HepG2 (cell line): Measurements from ENCODE around the gene TECTB. TPM values are rescaled to one million over a fixed set of nuclear protein-coding genes. Genes with fewer than 3 reads are reported as not detected.

ENCODE experiments used
- ARID3A ChIP-seq: IDR thresholded peaks from 2 replicates; pipeline ENCODE4 v1.6.1; 2012; ENCODE audit warnings: low read depth, low read length, improper control_type of control experiment
- CHD2 ChIP-seq: IDR thresholded peaks from 2 replicates; pipeline ENCODE4 v1.6.1; 2011; ENCODE audit warnings: low read depth, low read length, improper control_type of control experiment
- NCOR1 ChIP-seq: fragments of 200-600 bp; sonication (generic); IDR thresholded peaks from 2 replicates; pipeline ENCODE4 v1.7.0; 2017; ENCODE audit warnings: antibody characterized with exemption, low read length, borderline replicate concordance
- NFIC ChIP-seq: IDR thresholded peaks from 2 replicates; pipeline ENCODE4 v1.6.1; 2012; ENCODE audit warnings: mild to moderate bottlenecking, low read length, inconsistent platforms
- RBFOX2 ChIP-seq: fragments of 200-400 bp; formaldehyde crosslinking; IDR thresholded peaks from 2 replicates; pipeline ENCODE4 v1.6.1; 2017; ENCODE audit warnings: low read depth, mild to moderate bottlenecking, low read length
- RFX3 ChIP-seq: IDR thresholded peaks from 2 replicates; pipeline ENCODE4 v1.6.1; 2016; ENCODE audit warnings: missing biosample characterization, missing genetic modification reagents
- RXRA ChIP-seq: sonication (generic); formaldehyde crosslinking; IDR thresholded peaks from 2 replicates; pipeline ENCODE4 v1.5.1; 2020; ENCODE audit warnings: missing genetic modification reagents
- SRSF4 ChIP-seq: fragments of 200-400 bp; formaldehyde crosslinking; IDR thresholded peaks from one replicate; pipeline ENCODE4 v1.6.1; 2018; ENCODE audit warnings: mild to moderate bottlenecking, low read depth, low read length, moderate library complexity; ENCODE audit not compliant: poor library complexity, severe bottlenecking
- USF2 ChIP-seq, 2 experiments: sonication (generic) in 1 of 2; formaldehyde crosslinking in 1 of 2; IDR thresholded peaks; 2 replicates each; pipeline versions ENCODE4 v1.5.1 to v1.6.1; 2011 to 2020; ENCODE audit warnings: borderline replicate concordance in 1 of 2, low read depth in 1 of 2, low read length in 1 of 2, mild to moderate bottlenecking in 1 of 2, missing genetic modification reagents in 1 of 2, moderate library complexity in 1 of 2
- ZBTB8A ChIP-seq: sonication (generic); formaldehyde crosslinking; IDR thresholded peaks from 2 replicates; pipeline ENCODE4 v1.4.0; 2020; ENCODE audit warnings: mild to moderate bottlenecking, low read depth, missing genetic modification reagents, borderline replicate concordance
- ZFY ChIP-seq: sonication (generic); formaldehyde crosslinking; IDR thresholded peaks from 2 replicates; pipeline ENCODE4 v1.4.0; 2020; ENCODE audit warnings: missing genetic modification reagents
- ZNF512 ChIP-seq: sonication (generic); formaldehyde crosslinking; IDR thresholded peaks from 2 replicates; pipeline ENCODE4 v1.4.0; 2020; ENCODE audit warnings: mild to moderate bottlenecking, missing genetic modification reagents
- ZNF749 ChIP-seq: sonication (generic); formaldehyde crosslinking; IDR thresholded peaks from 2 replicates; pipeline ENCODE4 v1.8.0; 2022; ENCODE audit warnings: mild to moderate bottlenecking, missing genetic modification reagents, moderate library complexity, borderline replicate concordance
- ZNF777 ChIP-seq: sonication (generic); formaldehyde crosslinking; IDR thresholded peaks from 2 replicates; pipeline ENCODE4 v1.4.0; 2020; ENCODE audit warnings: missing genetic modification reagents
- ZSCAN25 ChIP-seq: sonication (generic); formaldehyde crosslinking; IDR thresholded peaks from 2 replicates; pipeline ENCODE4 v1.8.0; 2022; ENCODE audit warnings: mild to moderate bottlenecking, missing genetic modification reagents
- polyA plus RNA-seq, 8 experiments: library from polyadenylated mRNA; depleted of rRNA in 3 of 8; stranded (reverse) in 7 of 8; unstranded in 1 of 8; fragments of >200 nt; fragmentation: Illumina TruSeq in 4 of 8; extraction: Trizol in 4 of 8; gene quantifications; 2 replicates each; pipeline versions ENCODE4 v1.2.1 to v1.2.3, GENCODE V29; 2011 to 2016; ENCODE audit warnings: low read depth in 4 of 8, missing spikeins in 1 of 8, mixed read lengths in 1 of 8; ENCODE audit not compliant: insufficient read depth in 1 of 8
- total RNA-seq, 5 experiments: library from RNA; depleted of rRNA; stranded (reverse); fragments of >200 nt; fragmentation: Illumina TruSeq; extraction: Trizol; gene quantifications; 2 replicates each; pipeline ENCODE4 v1.2.3, GENCODE V29; 2016; ENCODE audit warnings: low read depth in 1 of 5
- TF ChIP-seq, protein P1 (sequence below): sonication (generic); IDR thresholded peaks from 2 replicates; pipeline ENCODE4 v1.6.1; 2016; ENCODE audit warnings: low read depth, borderline replicate concordance

Gene TECTB
- total and polyA plus RNA-seq, 2 of the 13 experiments (the other 11 are each of a cell fraction or from before 2014, with no cell fraction given): 0.78 to 1.8 TPM

GRCh38 chr10:112261281-112261822 lies 21.8 kb upstream of the TECTB start (continued):
- peak; percentile 48 for TF ChIP-seq RFX3 (CRISPR knock-in tag)
- 0 out of 2 replicates have a peak, but pooled peaks have one; percentile 28 for TF ChIP-seq ZNF777 (CRISPR knock-in tag)
- peak; percentile 98 for TF ChIP-seq NFIC
- peak; percentile 55; the same call in 1 of the 2 replicates for TF ChIP-seq ZNF749
- peak; percentile 100 for TF ChIP-seq NCOR1
- TF ChIP-seq RBFOX2: no peak
- TF ChIP-seq USF2 (IDR thresholded peaks at IDR 0.05; ENCODE audit: low read depth, low read length): peak; percentile 72
- TF ChIP-seq USF2 (CRISPR knock-in tag; IDR thresholded peaks at IDR 0.05; ENCODE audit: borderline replicate concordance): peak; percentile 59; the same call in 1 of the 2 replicates
- TF ChIP-seq ZBTB8A (CRISPR knock-in tag): 0 out of 2 replicates have a peak, but pooled peaks have one; percentile 37
- TF ChIP-seq SRSF4: no peak
- TF ChIP-seq ZNF512: peak; percentile 16; the same call in 1 of the 2 replicates
- TF ChIP-seq ARID3A: peak; percentile 96
- peak; percentile 80; the same call in 1 of the 2 replicates for TF ChIP-seq ZSCAN25
- TF ChIP-seq, protein P1, sequence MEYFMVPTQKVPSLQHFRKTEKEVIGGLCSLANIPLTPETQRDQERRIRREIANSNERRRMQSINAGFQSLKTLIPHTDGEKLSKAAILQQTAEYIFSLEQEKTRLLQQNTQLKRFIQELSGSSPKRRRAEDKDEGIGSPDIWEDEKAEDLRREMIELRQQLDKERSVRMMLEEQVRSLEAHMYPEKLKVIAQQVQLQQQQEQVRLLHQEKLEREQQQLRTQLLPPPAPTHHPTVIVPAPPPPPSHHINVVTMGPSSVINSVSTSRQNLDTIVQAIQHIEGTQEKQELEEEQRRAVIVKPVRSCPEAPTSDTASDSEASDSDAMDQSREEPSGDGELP: peak; percentile 81; the same call in 1 of the 2 replicates
- TF ChIP-seq CHD2: no peak
- TF ChIP-seq ZFY (CRISPR knock-in tag): peak; percentile 54; the same call in 1 of the 2 replicates
- TF ChIP-seq RXRA (CRISPR knock-in tag): peak; percentile 97; the same call in 1 of the 2 replicates
